Pancreas (tissue), 10 donors: ENCODE measurements around the gene ADAP2. TPM values are rescaled to one million over a fixed set of nuclear protein-coding genes. Genes with fewer than 3 reads are reported as not detected.

Experiments used
- ATAC-seq, 4 donors: fragments of 200-7000 bp; cut with Tn5 transposase; one replicate each; pipeline versions ENCODE4 v1.8.0 to v1.9.1; 2020; ENCODE audit warnings: mild to moderate bottlenecking in 4 of 4, moderate library complexity in 4 of 4
- DNase-seq, 6 donors: peaks; one replicate each; pipeline ENCODE4 v3.0.0-alpha.2; 2020
- FAIRE-seq: peaks from 2 replicates; lab custom pipeline; 2012; peaks lifted over from hg19 to GRCh38; lab: Jason Lieb, UNC
- H3K27ac ChIP-seq, 4 donors: fragments of 200-600 bp; sonication (generic); 1 replicate in 3 of 4; 2 replicates in 1 of 4; pipeline versions ENCODE4 v1.5.0 to v1.8.0; 2020
- H3K27me3 ChIP-seq, 4 donors: fragments of 200-600 bp; one replicate each; pipeline ENCODE4 v1.8.0; 2021
- H3K36me3 ChIP-seq, 3 donors: fragments of 200-600 bp; sonication (generic) in 1 of 3; one replicate each; pipeline versions ENCODE4 v1.5.0 to v1.8.0; 2020 to 2021
- H3K4me1 ChIP-seq, 3 donors: fragments of 200-600 bp; one replicate each; pipeline ENCODE4 v1.8.0; 2021
- H3K4me3 ChIP-seq, 4 donors: fragments of 200-600 bp; sonication (generic) in 2 of 4; one replicate each; pipeline versions ENCODE4 v1.5.0 to v1.8.0; 2020 to 2021
- H3K9me3 ChIP-seq, 4 donors: fragments of 200-600 bp; one replicate each; pipeline ENCODE4 v1.8.0; 2021
- WGBS, 2 donors: extraction: QIAGEN DNeasy Blood & Tissue Kit; methylation state at CpG; one replicate each; pipeline ENCODE4 v1.1.7; 2013; 5-methylcytosine and 5-hydroxymethylcytosine counted together
- intact Hi-C, 3 donors: fragments of 100-400 bp; cut with DNase I; formaldehyde crosslinking; loops; one replicate each; pipeline versions ENCODE4 v1.11.1 to v1.14.2; 2022
- polyA plus RNA-seq, 2 donors: library from polyadenylated mRNA; stranded (reverse); fragments of 200-250 nt; gene quantifications; one replicate each; pipeline ENCODE4 v1.2.3, GENCODE V29; 2013
- total RNA-seq, 6 donors: library from RNA; stranded (reverse); fragmentation: NEBNext Ultra II Directional in 4 of 6; extraction: Animal tissue kit (Norgen Biotek cat#: 25700) in 4 of 6; gene quantifications; one replicate each; pipeline versions ENCODE4 v1.2.1 to v1.2.4, GENCODE V29; 2021 to 2023
- TF ChIP-seq, protein P1 (sequence below), 4 donors: fragments of 200-600 bp; sonication (generic) in 3 of 4; IDR thresholded peaks; one replicate each; pipeline versions ENCODE4 v1.5.0 to v1.8.0; 2021; ENCODE audit warnings: antibody characterized with exemption in 4 of 4
- donor health status: healthy with polysubstance abuse.
- donor health status: DM: no; HTN: no; CAD: no; lungs with moderate emphysema.
- donor health status: DM: no; HTN: no; CAD: no.
- donor health status: control.
- donor health status: control.
- donor health status: Bipolar disorder and iron deficiency.
- donor health status: DM: yes; HTN: yes; CAD: no.
- donor health status: DM: no; HTN: no; CAD: no.
- donor health status: DM: no; HTN: no; CAD: no.
- donor health status: DM: yes; HTN: yes; CAD: no.

ADAP2 gene
- total and polyA plus RNA-seq, 8 donors = 2.1 to 13.3 (median 3.3) TPM

DNA sequence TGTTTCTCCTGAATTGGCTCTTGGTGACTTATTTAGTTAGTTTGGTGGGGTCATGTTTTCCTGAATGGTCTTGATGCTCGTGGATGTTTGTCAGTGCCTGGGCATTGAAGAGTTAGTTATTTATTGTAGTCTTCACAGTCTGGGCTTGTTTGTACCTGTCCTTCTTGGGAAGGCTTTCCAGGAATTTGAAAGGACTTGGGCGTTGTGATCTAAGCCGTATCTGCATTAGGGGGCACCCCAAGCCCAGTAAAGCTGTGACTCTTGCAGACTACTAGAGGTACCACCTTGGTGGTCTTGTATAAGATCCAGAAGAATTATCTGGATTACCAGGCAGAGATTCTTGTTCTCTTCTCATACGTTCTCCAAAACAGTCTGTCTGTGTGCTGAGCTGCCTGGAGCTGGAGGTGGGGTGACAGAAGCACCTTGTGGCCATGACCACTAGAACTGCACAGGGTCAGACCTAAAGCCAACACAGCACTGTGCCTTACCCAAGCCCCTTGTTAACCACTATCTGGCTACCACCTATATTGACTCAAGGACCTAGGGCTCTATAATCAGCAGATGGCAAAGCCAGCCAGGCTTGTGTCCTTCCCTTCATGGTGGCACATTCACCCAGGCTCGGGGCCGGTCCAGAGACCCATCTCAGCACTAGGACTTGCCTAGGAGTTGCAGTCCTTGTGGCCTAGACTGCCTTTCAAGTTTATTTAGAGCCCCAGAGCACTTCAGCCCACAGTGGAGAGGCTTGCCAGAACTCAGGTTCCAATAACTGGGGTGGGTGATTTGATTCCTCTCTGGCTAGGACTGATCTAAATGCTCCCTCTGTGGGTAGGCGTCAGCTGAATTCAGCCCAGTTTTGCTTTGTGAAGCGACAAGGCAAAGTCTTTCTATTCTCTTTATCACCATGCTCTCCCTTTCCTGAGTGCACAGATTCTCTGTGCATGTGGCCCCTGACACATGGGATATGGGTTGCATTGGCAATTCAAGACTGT lies 60.1 kb downstream of the ADAP2 start:
- intact Hi-C loops = no loop called here
- peaks cover 0 to 5% (median 0%) of the 10 kb centered on the region in 3 donors for H3K36me3 ChIP-seq
- 82 to 88% methylated on average over 8 of the region's 8 CpGs for WGBS, 2 donors
- DNase-seq (no peak), FAIRE-seq (no peak), ATAC-seq (no peak)
- H3K27me3 ChIP-seq = no peaks in the 10 kb centered on the region
- no peaks in the 10 kb centered on the region for H3K9me3 ChIP-seq
- H3K4me1 ChIP-seq = no peaks in the 10 kb centered on the region
- no peak overlapping the region for H3K4me3 ChIP-seq
- TF ChIP-seq, protein P1, sequence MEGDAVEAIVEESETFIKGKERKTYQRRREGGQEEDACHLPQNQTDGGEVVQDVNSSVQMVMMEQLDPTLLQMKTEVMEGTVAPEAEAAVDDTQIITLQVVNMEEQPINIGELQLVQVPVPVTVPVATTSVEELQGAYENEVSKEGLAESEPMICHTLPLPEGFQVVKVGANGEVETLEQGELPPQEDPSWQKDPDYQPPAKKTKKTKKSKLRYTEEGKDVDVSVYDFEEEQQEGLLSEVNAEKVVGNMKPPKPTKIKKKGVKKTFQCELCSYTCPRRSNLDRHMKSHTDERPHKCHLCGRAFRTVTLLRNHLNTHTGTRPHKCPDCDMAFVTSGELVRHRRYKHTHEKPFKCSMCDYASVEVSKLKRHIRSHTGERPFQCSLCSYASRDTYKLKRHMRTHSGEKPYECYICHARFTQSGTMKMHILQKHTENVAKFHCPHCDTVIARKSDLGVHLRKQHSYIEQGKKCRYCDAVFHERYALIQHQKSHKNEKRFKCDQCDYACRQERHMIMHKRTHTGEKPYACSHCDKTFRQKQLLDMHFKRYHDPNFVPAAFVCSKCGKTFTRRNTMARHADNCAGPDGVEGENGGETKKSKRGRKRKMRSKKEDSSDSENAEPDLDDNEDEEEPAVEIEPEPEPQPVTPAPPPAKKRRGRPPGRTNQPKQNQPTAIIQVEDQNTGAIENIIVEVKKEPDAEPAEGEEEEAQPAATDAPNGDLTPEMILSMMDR (IDR thresholded peaks at IDR 0.05) = no peak
- no peak overlapping the region for H3K27ac ChIP-seq

DNA sequence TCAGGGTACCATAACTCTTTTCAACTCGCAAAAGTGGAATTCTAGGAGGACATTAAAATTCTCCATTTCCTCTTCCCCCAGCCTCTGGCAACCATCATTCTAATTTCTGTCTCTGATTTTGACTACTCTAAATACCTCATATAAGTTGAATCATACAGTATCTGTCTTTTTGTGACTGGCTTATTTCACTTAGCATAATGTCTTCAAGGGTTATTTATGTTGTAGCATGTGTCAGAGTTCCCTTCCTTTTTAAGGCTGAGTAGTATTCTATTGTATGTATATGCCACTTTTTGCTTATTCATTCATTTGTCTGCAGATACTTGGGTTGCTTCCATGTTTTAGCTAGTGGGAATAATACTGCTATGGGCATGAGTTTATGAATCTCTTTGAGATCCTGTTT lies 61.1 kb downstream of the ADAP2 start:
- intact Hi-C loops = no loop called here
- H3K4me3 ChIP-seq = no peak overlapping the region
- no peaks in the 10 kb centered on the region for H3K27me3 ChIP-seq
- ATAC-seq (no peak), FAIRE-seq (no peak), DNase-seq (no peak)
- 95 to 96% methylated on average over 1 of the region's 1 CpG for WGBS, 2 donors
- H3K4me1 ChIP-seq = no peaks in the 10 kb centered on the region
- no peak overlapping the region for H3K27ac ChIP-seq
- TF ChIP-seq, protein P1 (IDR thresholded peaks at IDR 0.05) = no peak
- no peaks in the 10 kb centered on the region for H3K9me3 ChIP-seq
- peaks cover 0 to 5% (median 0%) of the 10 kb centered on the region in 3 donors for H3K36me3 ChIP-seq

DNA sequence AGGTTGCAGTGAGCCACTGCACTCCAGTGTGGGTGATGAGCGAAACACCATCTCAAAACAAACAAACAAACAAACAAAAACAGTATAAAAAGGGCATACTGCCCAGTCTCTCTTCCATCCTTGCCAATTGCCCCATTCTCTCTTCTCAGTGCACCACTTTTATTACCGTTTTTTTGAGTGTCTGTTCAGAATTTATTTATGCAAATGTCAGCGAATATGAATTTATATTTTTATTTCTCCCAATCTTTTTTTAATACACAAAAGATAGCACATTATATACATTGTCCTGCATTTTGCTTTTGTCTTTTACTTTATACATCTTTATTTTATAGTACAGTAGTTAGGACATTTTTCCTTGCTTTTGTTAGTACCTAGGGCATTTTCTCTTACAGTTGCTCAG lies 68.7 kb downstream of the ADAP2 start:
- Histone ChIP-seq H3K4me1 (no peaks in the 10 kb centered on the region), H3K4me3 (no peak overlapping the region), H3K9me3 (no peaks in the 10 kb centered on the region), H3K27ac (no peak overlapping the region), H3K36me3 (peaks cover 0 to under 1% (median 0%) of the 10 kb centered on the region in 3 donors), H3K27me3 (no peaks in the 10 kb centered on the region)
- no peak for ATAC-seq
- TF ChIP-seq, protein P1 (IDR thresholded peaks at IDR 0.05) = no peak
- no peak for DNase-seq
- FAIRE-seq = no peak
- intact Hi-C loops = no loop called here
- WGBS, 2 donors = 89 to 94% methylated on average over 3 of the region's 3 CpGs

DNA sequence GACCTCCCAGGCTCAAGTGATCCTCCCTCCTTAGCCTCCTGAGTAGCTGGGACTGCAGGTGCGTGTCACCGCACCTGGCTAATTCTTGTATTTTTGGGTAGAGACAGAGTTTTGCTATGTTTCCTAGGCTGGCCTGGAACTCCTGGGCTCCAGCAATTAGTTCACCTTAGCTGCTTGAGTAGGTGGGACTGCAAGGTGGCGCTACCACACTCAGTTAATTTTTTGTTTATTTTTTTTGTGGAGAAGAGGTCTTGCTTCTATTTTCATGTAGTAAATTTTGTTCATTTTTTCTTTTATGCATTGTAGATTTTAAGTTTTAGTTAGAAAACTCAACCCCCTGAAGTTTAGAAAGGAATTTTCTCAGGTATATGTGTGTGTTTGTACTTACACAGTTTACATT lies 70.8 kb downstream of the ADAP2 start:
- DNase-seq = no peak
- no peak for FAIRE-seq
- H3K36me3 ChIP-seq = peaks cover 0 to 7% (median 0%) of the 10 kb centered on the region in 3 donors
- ATAC-seq = no peak
- intact Hi-C loops = no loop called here
- H3K9me3 ChIP-seq = no peaks in the 10 kb centered on the region
- no peak overlapping the region for H3K27ac ChIP-seq
- H3K27me3 ChIP-seq = no peaks in the 10 kb centered on the region
- TF ChIP-seq, protein P1 (IDR thresholded peaks at IDR 0.05) = no peak
- 99 to 100% methylated on average over 3 of the region's 3 CpGs for WGBS, 2 donors
- no peak overlapping the region for H3K4me3 ChIP-seq
- no peaks in the 10 kb centered on the region for H3K4me1 ChIP-seq

DNA sequence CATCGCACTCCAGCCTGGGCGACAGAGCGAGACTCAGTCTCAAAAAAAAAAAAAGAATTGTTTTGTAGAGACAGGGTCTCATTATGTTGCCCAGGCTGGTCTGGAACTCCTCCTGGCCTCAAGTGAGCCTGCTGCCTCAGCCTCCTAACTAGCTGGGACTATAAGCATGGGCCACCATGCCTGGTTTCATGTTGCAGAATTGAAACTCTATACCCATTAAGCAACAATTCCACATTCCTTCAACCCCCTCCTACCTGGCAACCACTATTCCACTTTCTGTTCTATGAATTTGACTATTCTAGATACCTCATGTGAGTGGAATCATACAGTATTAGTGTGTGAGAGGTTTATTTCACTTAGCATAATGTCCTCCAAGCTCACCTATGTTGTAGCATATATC lies 73.6 kb downstream of the ADAP2 start:
- Histone ChIP-seq H3K4me1 (no peaks in the 10 kb centered on the region), H3K36me3 (peaks cover 0 to 21% (median 6%) of the 10 kb centered on the region in 3 donors), H3K9me3 (no peaks in the 10 kb centered on the region), H3K27ac (no peak overlapping the region), H3K4me3 (no peak overlapping the region), H3K27me3 (no peaks in the 10 kb centered on the region)
- no peak for FAIRE-seq
- 95 to 100% methylated on average over 3 of the region's 3 CpGs for WGBS, 2 donors
- TF ChIP-seq, protein P1 (IDR thresholded peaks at IDR 0.05) = no peak
- DNase-seq = no peak
- no peak for ATAC-seq
- intact Hi-C loops = no loop called here
